Ovary (tissue), 9 donors: ENCODE data around the gene STK33. TPM values are rescaled to one million over a fixed set of nuclear protein-coding genes. Genes with fewer than 3 reads are reported as not detected.

ENCODE experiments used
- DNase-seq, 5 donors: peaks; one replicate each; pipeline ENCODE4 v3.0.0-alpha.2; 2019 to 2020
- H3K27ac ChIP-seq, 2 donors: fragments of 200-600 bp; one replicate each; pipeline versions ENCODE4 v1.5.1 to v1.8.0; 2019 to 2022
- H3K27me3 ChIP-seq: fragments of 200-600 bp; one replicate; pipeline ENCODE4 v1.8.0; 2022
- H3K36me3 ChIP-seq: fragments of 200-600 bp; sonication (generic); one replicate; pipeline ENCODE4 v1.5.1; 2019
- H3K4me1 ChIP-seq: one replicate; pipeline ENCODE4 v1.8.1; 2013; ENCODE audit warnings: mild to moderate bottlenecking, moderate library complexity; ENCODE audit not compliant: insufficient read depth
- H3K4me3 ChIP-seq: fragments of 200-600 bp; sonication (generic); one replicate; pipeline ENCODE4 v1.5.1; 2017
- H3K9me3 ChIP-seq, 2 donors: fragments of 200-600 bp in 1 of 2; sonication (generic) in 1 of 2; one replicate each; pipeline versions ENCODE4 v1.5.1 to v1.8.1; 2013 to 2019; ENCODE audit warnings: mild to moderate bottlenecking in 1 of 2, moderate library complexity in 1 of 2
- EP300 ChIP-seq: sonication (generic); formaldehyde crosslinking; IDR thresholded peaks from one replicate; pipeline ENCODE4 v1.6.1; 2017; ENCODE audit warnings: antibody characterized with exemption
- POLR2A ChIP-seq: fragments of 450-650 bp; IDR thresholded peaks from one replicate; pipeline ENCODE4 v1.6.1; 2017; ENCODE audit warnings: antibody characterized with exemption, mild to moderate bottlenecking, moderate library complexity
- WGBS, 3 donors: extraction: QIAGEN DNeasy Blood & Tissue Kit in 1 of 3; methylation state at CpG; one replicate each; pipeline versions ENCODE4 v1.1.5 to v1.1.7; 2013 to 2017; 5-methylcytosine and 5-hydroxymethylcytosine counted together
- intact Hi-C, 4 donors: fragments of 100-400 bp; cut with DNase I; formaldehyde crosslinking; loops; one replicate each; pipeline versions ENCODE4 v1.11.0 to v1.15.1; 2022 to 2023
- polyA plus RNA-seq, 2 donors: library from polyadenylated mRNA; stranded (reverse); fragments of 200-250 nt in 1 of 2; fragments of 350-450 nt in 1 of 2; fragmentation: Illumina TruSeq in 1 of 2; extraction: RNeasy Lipid Tissue Mini Kit (QIAGEN cat#74804) in 1 of 2; gene quantifications; one replicate each; pipeline ENCODE4 v1.2.3, GENCODE V29; 2013 to 2014
- small RNA-seq: library from RNA; depleted of rRNA; stranded (forward); fragments of <200 nt; gene quantifications from one replicate; pipeline ENCODE3, GENCODE V24; 2016
- total RNA-seq, 7 donors: library from RNA; depleted of rRNA in 2 of 7; stranded (reverse); fragments of >200 nt in 2 of 7; fragmentation: NEBNext Ultra II Directional in 3 of 7; extraction: Animal tissue kit (Norgen Biotek cat#: 25700) in 3 of 7; gene quantifications; one replicate each; pipeline versions ENCODE4 v1.1.0 to v1.2.4, GENCODE V29; 2016 to 2023
- TF ChIP-seq, protein P1 (sequence below), 3 donors: fragments of 450-650 bp in 2 of 3; fragments of 200-600 bp in 1 of 3; IDR thresholded peaks; one replicate each; pipeline versions ENCODE4 v1.5.1 to v1.8.0; 2016 to 2022; ENCODE audit warnings: antibody characterized with exemption in 3 of 3, mild to moderate bottlenecking in 1 of 3
- donor health status: DM: no; HTN: no; CAD: no; lungs with moderate emphysema.
- donor health status: DM: no; HTN: no; CAD: no.
- donor health status: Bipolar disorder and iron deficiency.
- donor health status: DM: yes; HTN: yes; CAD: no.
- donor health status: DM: no; HTN: no; CAD: no.
- donor health status: DM: yes; HTN: yes; CAD: no.

Gene STK33
- total and polyA plus RNA-seq, 9 donors: 11.9 to 50.8 (median 23.5) TPM

DNA sequence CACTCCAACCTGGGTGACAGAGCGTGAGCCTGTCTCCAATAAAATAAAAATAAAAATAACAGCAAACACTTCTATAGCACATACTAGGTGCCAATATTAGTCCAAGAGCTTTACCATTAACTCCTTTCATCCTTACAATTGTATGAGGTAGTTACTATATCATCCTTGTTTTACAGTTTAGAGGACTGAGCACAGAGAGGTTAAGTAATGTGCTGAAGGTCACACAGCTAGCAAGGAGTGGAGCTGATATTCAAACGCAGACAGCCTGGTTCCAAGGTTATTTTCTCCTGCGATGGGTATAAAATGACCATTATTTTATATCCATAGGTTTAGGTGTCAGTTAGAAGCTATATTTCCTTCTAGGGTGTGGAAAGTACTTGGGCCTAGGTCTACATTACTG lies 249.7 kb downstream of the STK33 start:
- WGBS, 3 donors: 61 to 80% (median 65%) methylated on average over 3 of the region's 3 CpGs
- no peaks in the 10 kb centered on the region for H3K9me3 ChIP-seq
- no peak for TF ChIP-seq EP300
- no peak for TF ChIP-seq POLR2A
- TF ChIP-seq, protein P1, sequence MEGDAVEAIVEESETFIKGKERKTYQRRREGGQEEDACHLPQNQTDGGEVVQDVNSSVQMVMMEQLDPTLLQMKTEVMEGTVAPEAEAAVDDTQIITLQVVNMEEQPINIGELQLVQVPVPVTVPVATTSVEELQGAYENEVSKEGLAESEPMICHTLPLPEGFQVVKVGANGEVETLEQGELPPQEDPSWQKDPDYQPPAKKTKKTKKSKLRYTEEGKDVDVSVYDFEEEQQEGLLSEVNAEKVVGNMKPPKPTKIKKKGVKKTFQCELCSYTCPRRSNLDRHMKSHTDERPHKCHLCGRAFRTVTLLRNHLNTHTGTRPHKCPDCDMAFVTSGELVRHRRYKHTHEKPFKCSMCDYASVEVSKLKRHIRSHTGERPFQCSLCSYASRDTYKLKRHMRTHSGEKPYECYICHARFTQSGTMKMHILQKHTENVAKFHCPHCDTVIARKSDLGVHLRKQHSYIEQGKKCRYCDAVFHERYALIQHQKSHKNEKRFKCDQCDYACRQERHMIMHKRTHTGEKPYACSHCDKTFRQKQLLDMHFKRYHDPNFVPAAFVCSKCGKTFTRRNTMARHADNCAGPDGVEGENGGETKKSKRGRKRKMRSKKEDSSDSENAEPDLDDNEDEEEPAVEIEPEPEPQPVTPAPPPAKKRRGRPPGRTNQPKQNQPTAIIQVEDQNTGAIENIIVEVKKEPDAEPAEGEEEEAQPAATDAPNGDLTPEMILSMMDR (IDR thresholded peaks at IDR 0.05): no peak
- DNase-seq: no peak
- H3K27me3 ChIP-seq: no peaks in the 10 kb centered on the region
- no peak overlapping the region for H3K4me3 ChIP-seq
- H3K27ac ChIP-seq: no peak overlapping the region
- no peaks in the 10 kb centered on the region for H3K4me1 ChIP-seq
- H3K36me3 ChIP-seq: no peaks in the 10 kb centered on the region
- intact Hi-C loops: no loop called here

GRCh38 chr11:8342821-8343681 lies 251.0 kb downstream of the STK33 start:
- intact Hi-C loops: no loop called here
- H3K9me3 ChIP-seq: no peaks in the 10 kb centered on the region
- no peak for TF ChIP-seq EP300
- H3K4me1 ChIP-seq: no peaks in the 10 kb centered on the region
- no peak for DNase-seq
- no peak overlapping the region for H3K27ac ChIP-seq
- H3K4me3 ChIP-seq: no peak overlapping the region
- no peaks in the 10 kb centered on the region for H3K27me3 ChIP-seq
- 71 to 87% (median 73%) methylated on average over 18 of the region's 18 CpGs for WGBS, 3 donors
- no peaks in the 10 kb centered on the region for H3K36me3 ChIP-seq

DNA sequence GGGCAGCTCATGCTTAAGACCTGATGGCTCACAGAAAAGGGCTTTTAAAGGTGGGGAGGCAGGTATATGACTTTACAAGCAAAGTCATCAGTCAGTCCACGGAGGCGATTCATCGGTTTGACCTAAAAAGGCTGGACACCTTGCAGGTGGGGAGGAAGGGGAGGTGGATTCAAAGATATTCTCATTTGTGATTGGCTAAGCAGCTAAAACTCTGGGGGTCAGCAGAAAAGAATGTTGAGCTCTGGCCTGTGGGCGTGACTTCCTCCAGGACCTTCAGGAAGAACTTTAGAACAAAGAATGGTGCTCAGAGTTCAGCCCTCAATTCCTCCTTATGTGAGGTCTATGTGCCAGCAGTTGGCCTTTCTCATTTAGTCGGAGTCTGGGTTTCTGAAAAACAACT lies 252.0 kb downstream of the STK33 start:
- H3K27me3 ChIP-seq: no peaks in the 10 kb centered on the region
- 87 to 93% (median 89%) methylated on average over 5 of the region's 5 CpGs for WGBS, 3 donors
- no peak overlapping the region for H3K27ac ChIP-seq
- TF ChIP-seq, protein P1 (IDR thresholded peaks at IDR 0.05): no peak
- no peak for TF ChIP-seq POLR2A
- no peak for TF ChIP-seq EP300
- intact Hi-C loops: no loop called here
- H3K4me3 ChIP-seq: no peak overlapping the region
- H3K4me1 ChIP-seq: no peaks in the 10 kb centered on the region
- H3K9me3 ChIP-seq: no peaks in the 10 kb centered on the region
- no peaks in the 10 kb centered on the region for H3K36me3 ChIP-seq
- DNase-seq: no peak

Small RNAs within 50 kb of the gene (small RNA-seq; reads per million reads assigned to genes)
- gene RF00601: not detected

Other genes starting within 250 kb of the STK33 start
- 10 to 100 TPM in 1 of 7 donors, 1 to 10 TPM in 6; 2.3 to 15.4 (median 4.9) TPM for gene TRIM66, start 88.4 kb upstream of the STK33 start, total RNA-seq
- 1 to 10 TPM; 2.6 to 6.7 TPM for gene TRIM66, start 88.4 kb upstream of the STK33 start, polyA plus RNA-seq
- 1,000 to 10,000 TPM in 6 of 7 donors, 100 to 1,000 TPM in 1; 986 to 2,251 (median 1,304) TPM for gene RPL27A, start 88.6 kb upstream of the STK33 start, total RNA-seq
- gene RPL27A, start 88.6 kb upstream of the STK33 start, polyA plus RNA-seq: 1,000 to 10,000 TPM; 3,412 to 6,011 TPM